NCI-H1417 treated with DMSO at 0.1 percent for 48 hours (cell line): ENCODE results near the gene CHTOP.

Experiments used
- DNase-seq: peaks from one replicate; lab custom pipeline; 2025; lab: John Stamatoyannopoulos, UW

CHTOP gene

GRCh38 chr1:153612755-153613331 lies 21.0 kb upstream of the CHTOP start, which contains the start of gene S100A16:
TSS of gene S100A16 (minus strand) at chr1:153613137. CDS start at chr1:153608151, 4,986 bp downstream.
- no peak for DNase-seq

- DNase-seq: no peak
These were observed 20.5 kb upstream of the CHTOP start for GRCh38 chr1:153613406-153613805.

- DNase-seq: no peak
These were observed 19.5 kb upstream of the CHTOP start for GRCh38 chr1:153614189-153614900.

- no peak for DNase-seq
These were observed 19.0 kb upstream of the CHTOP start for GRCh38 chr1:153614906-153615305.

- no peak for DNase-seq
These were observed 18.5 kb upstream of the CHTOP start for GRCh38 chr1:153615406-153615805.

GRCh38 chr1:153616144-153616916 lies 17.5 kb upstream of the CHTOP start, which contains the start of gene S100A14:
TSS of gene S100A14 (minus strand) at chr1:153616325. CDS start at chr1:153615858, 467 bp downstream.
- DNase-seq: no peak

GRCh38 chr1:153616917-153617311 lies 17.0 kb upstream of the CHTOP start:
- no peak for DNase-seq

GRCh38 chr1:153617663-153618062 lies 16.2 kb upstream of the CHTOP start:
- DNase-seq: no peak

GRCh38 chr1:153619171-153619570 lies 14.7 kb upstream of the CHTOP start:
- no peak for DNase-seq

- no peak for DNase-seq
These were observed 10.8 kb upstream of the CHTOP start for GRCh38 chr1:153623101-153623500.

GRCh38 chr1:153624965-153625611 lies 8.8 kb upstream of the CHTOP start:
- DNase-seq: no peak

- DNase-seq: no peak
These were observed 7.4 kb upstream of the CHTOP start for GRCh38 chr1:153626477-153626903.

- peak; percentile 28 for DNase-seq
These were observed 6.8 kb upstream of the CHTOP start, which contains the start of gene S100A13 for GRCh38 chr1:153626904-153627714. TSS of gene S100A13 (minus strand) at chr1:153627505. CDS start at chr1:153626472, 1,033 bp downstream.

- DNase-seq: no peak
These were observed 5.9 kb upstream of the CHTOP start, which contains the start of gene S100A1 for GRCh38 chr1:153627715-153628626. TSS of gene S100A1 (plus strand) at chr1:153628434. CDS start at chr1:153630522, 2,088 bp downstream.

- no peak for DNase-seq
These were observed 5.1 kb upstream of the CHTOP start for GRCh38 chr1:153628638-153629342.

GRCh38 chr1:153629343-153629665 lies 4.6 kb upstream of the CHTOP start:
- no peak for DNase-seq

GRCh38 chr1:153629971-153630370 lies 3.9 kb upstream of the CHTOP start:
- DNase-seq: no peak

GRCh38 chr1:153630384-153630783 lies 3.5 kb upstream of the CHTOP start:
- DNase-seq: no peak
